H9 (cell line): ENCODE data around the gene ROBO3. TPM values are rescaled to one million over a fixed set of nuclear protein-coding genes. Genes with fewer than 3 reads are reported as not detected.

Experiments
- DNase-seq: peaks from one replicate; pipeline ENCODE4 v3.0.0-alpha.2; 2017
- H2AFZ ChIP-seq: one replicate; pipeline ENCODE4 v1.6.1; 2013; ENCODE audit warnings: mild to moderate bottlenecking, low read length, control low read depth, moderate library complexity
- H2AK5ac ChIP-seq: 2 replicates; pipeline ENCODE4 v1.6.1; 2013; ENCODE audit warnings: low read length, control low read depth, mixed read lengths; ENCODE audit not compliant: insufficient read length
- H2BK120ac ChIP-seq: one replicate; pipeline ENCODE4 v1.6.1; 2013; ENCODE audit warnings: low read depth, mild to moderate bottlenecking, low read length, control low read depth, inconsistent platforms; ENCODE audit not compliant: poor library complexity, severe bottlenecking
- H2BK12ac ChIP-seq: 2 replicates; pipeline ENCODE4 v1.6.1; 2013; ENCODE audit warnings: low read length, control low read depth, mixed read lengths, low read depth; ENCODE audit not compliant: insufficient read length
- H2BK15ac ChIP-seq: 2 replicates; pipeline ENCODE4 v1.6.1; 2013; ENCODE audit warnings: low read depth, low read length, control low read depth
- H2BK20ac ChIP-seq: one replicate; pipeline ENCODE4 v1.6.1; 2013; ENCODE audit warnings: low read depth, mild to moderate bottlenecking, low read length, control low read depth, inconsistent platforms; ENCODE audit not compliant: poor library complexity, severe bottlenecking
- H2BK5ac ChIP-seq: 2 replicates; pipeline ENCODE4 v1.6.1; 2013; ENCODE audit warnings: low read length, control low read depth, mixed read lengths; ENCODE audit not compliant: insufficient read length
- H3K14ac ChIP-seq: 2 replicates; pipeline ENCODE4 v1.6.1; 2013; ENCODE audit warnings: low read length, control low read depth; ENCODE audit not compliant: insufficient read depth
- H3K18ac ChIP-seq: 2 replicates; pipeline ENCODE4 v1.6.1; 2013; ENCODE audit warnings: low read depth, mild to moderate bottlenecking, mixed read lengths, low read length, control low read depth; ENCODE audit not compliant: insufficient read length
- H3K23ac ChIP-seq: 2 replicates; pipeline ENCODE4 v1.6.1; 2013; ENCODE audit warnings: low read length, control low read depth, mixed read lengths, low read depth; ENCODE audit not compliant: insufficient read length
- H3K23me2 ChIP-seq: 2 replicates; pipeline ENCODE4 v1.6.1; 2013; ENCODE audit warnings: low read depth, mild to moderate bottlenecking, mixed read lengths, low read length, control low read depth; ENCODE audit not compliant: insufficient read length, poor library complexity, severe bottlenecking
- H3K27ac ChIP-seq: 2 replicates; pipeline ENCODE4 v1.5.1; 2013; ENCODE audit warnings: low read length, control low read depth, mixed read lengths, low read depth; ENCODE audit not compliant: insufficient read length
- H3K27me3 ChIP-seq: 2 replicates; pipeline ENCODE4 v1.6.1; 2013; ENCODE audit warnings: low read length, control low read depth, inconsistent platforms; ENCODE audit not compliant: insufficient read depth
- H3K4ac ChIP-seq: 2 replicates; pipeline ENCODE4 v1.6.1; 2013; ENCODE audit warnings: low read depth, mild to moderate bottlenecking, control low read depth, inconsistent platforms, low read length, moderate library complexity
- H3K4me1 ChIP-seq: 2 replicates; pipeline ENCODE4 v1.6.1; 2013; ENCODE audit warnings: low read length, control low read depth, inconsistent platforms; ENCODE audit not compliant: insufficient read depth
- H3K4me2 ChIP-seq: 2 replicates; pipeline ENCODE4 v1.6.1; 2013; ENCODE audit warnings: low read length, control low read depth, mixed read lengths; ENCODE audit not compliant: insufficient read length, insufficient read depth
- H3K56ac ChIP-seq: 2 replicates; pipeline ENCODE4 v1.6.1; 2013; ENCODE audit warnings: low read depth, mild to moderate bottlenecking, mixed read lengths, low read length, control low read depth; ENCODE audit not compliant: insufficient read length
- H3K79me1 ChIP-seq: 2 replicates; pipeline ENCODE4 v1.6.1; 2013; ENCODE audit warnings: low read depth, mild to moderate bottlenecking, moderate library complexity, low read length, control low read depth, inconsistent platforms; ENCODE audit not compliant: insufficient read depth, poor library complexity, severe bottlenecking
- H3K79me2 ChIP-seq: 2 replicates; pipeline ENCODE4 v1.6.1; 2013; ENCODE audit warnings: low read length, control low read depth, inconsistent platforms; ENCODE audit not compliant: insufficient read depth
- H3K9ac ChIP-seq: 2 replicates; pipeline ENCODE4 v1.6.1; 2013; ENCODE audit warnings: low read length, control low read depth, mixed read lengths; ENCODE audit not compliant: insufficient read length; ENCODE audit errors: extremely low read depth
- H3K9me3 ChIP-seq: one replicate; pipeline ENCODE4 v1.6.1; 2013; ENCODE audit warnings: low read depth, low read length, inconsistent platforms; ENCODE audit not compliant: control insufficient read depth
- H3T11ph ChIP-seq: one replicate; pipeline ENCODE4 v1.6.1; 2013; ENCODE audit warnings: mild to moderate bottlenecking, low read length, control low read depth, inconsistent platforms
- H4K20me1 ChIP-seq: one replicate; pipeline ENCODE4 v1.6.1; 2013; ENCODE audit not compliant: control insufficient read depth, insufficient read length, insufficient read depth
- H4K5ac ChIP-seq: 2 replicates; pipeline ENCODE4 v1.6.1; 2013; ENCODE audit warnings: low read depth, mild to moderate bottlenecking, mixed read lengths, low read length, control low read depth; ENCODE audit not compliant: insufficient read length
- H4K8ac ChIP-seq: replicated peaks from 2 replicates; pipeline ENCODE4 v1.6.1; 2013; ENCODE audit warnings: low read length, control low read depth, mixed read lengths, low read depth; ENCODE audit not compliant: insufficient read length
- H4K91ac ChIP-seq: 2 replicates; pipeline ENCODE4 v1.6.1; 2013; ENCODE audit warnings: low read depth, mild to moderate bottlenecking, moderate library complexity, mixed read lengths, low read length, control low read depth; ENCODE audit not compliant: insufficient read length
- H3K27ac Mint-ChIP-seq, 3 experiments: 2 replicates in 2 of 3; 3 replicates in 1 of 3; pipeline ENCODE4 v1.8.0; 2020 to 2021; ENCODE audit warnings: mixed read lengths in 3 of 3, mild to moderate bottlenecking in 1 of 3, moderate library complexity in 1 of 3
- H3K27me3 Mint-ChIP-seq: 2 replicates; pipeline ENCODE4 v1.8.0; 2021; ENCODE audit warnings: low read depth, mild to moderate bottlenecking, moderate library complexity, mixed read lengths
- H3K36me3 Mint-ChIP-seq, 3 experiments: 2 replicates in 2 of 3; 3 replicates in 1 of 3; pipeline ENCODE4 v1.8.0; 2020 to 2021; ENCODE audit warnings: low read depth in 3 of 3, mixed read lengths in 3 of 3; ENCODE audit not compliant: insufficient read depth in 1 of 3
- H3K4me1 Mint-ChIP-seq, 2 experiments: 2 replicates each; pipeline ENCODE4 v1.8.0; 2020; ENCODE audit warnings: mixed read lengths in 2 of 2
- H3K4me3 Mint-ChIP-seq, 2 experiments: 2 replicates in 1 of 2; 3 replicates in 1 of 2; pipeline ENCODE4 v1.8.0; 2020 to 2021; ENCODE audit warnings: mild to moderate bottlenecking in 2 of 2, mixed read lengths in 2 of 2, moderate library complexity in 1 of 2
- H3K9me3 Mint-ChIP-seq, 2 experiments: 2 replicates in 1 of 2; 3 replicates in 1 of 2; pipeline ENCODE4 v1.8.0; 2020; ENCODE audit warnings: mild to moderate bottlenecking in 2 of 2, mixed read lengths in 2 of 2, moderate library complexity in 1 of 2
- CTCF ChIP-seq: fragments of 200-600 bp; sonication (generic); conservative IDR thresholded peaks from 3 replicates; pipeline ENCODE4 v1.8.0; 2021; ENCODE audit warnings: antibody characterized with exemption, mild to moderate bottlenecking
- WGBS: extraction: QIAGEN DNeasy Blood & Tissue Kit; methylation state at CpG from one replicate; pipeline ENCODE4 v1.1.7; 2013; ENCODE audit warnings: missing lambda C conversion rate, low lambda C conversion rate, mixed read lengths; ENCODE audit not compliant: insufficient read length; ENCODE audit errors: extremely low coverage; 5-methylcytosine and 5-hydroxymethylcytosine counted together
- total RNA-seq: library from RNA; stranded (reverse); gene quantifications from 2 replicates; pipeline ENCODE4 v1.2.1, GENCODE V29; 2021

Gene ROBO3
- total RNA-seq, 1 experiment from 2014 or later, result 12.6 TPM

- H3K56ac ChIP-seq, result no peak overlapping the region
- H3T11ph ChIP-seq, result no peak overlapping the region
- no peak overlapping the region for H4K91ac ChIP-seq
- H3K79me2 ChIP-seq, result no peaks in the 10 kb centered on the region
- no peaks in the 10 kb centered on the region for H3K79me1 ChIP-seq
- peaks cover 6% of the 10 kb centered on the region for H3K23me2 ChIP-seq
- WGBS, result no CpG with 5 or more reads among the region's 3 CpGs
- Mint-ChIP-seq H3K4me3 (no peak overlapping the region), H3K27me3 (peaks cover 10% of the 10 kb centered on the region), H3K4me1 (peaks cover 15 to 23% of the 10 kb centered on the region in 2 experiments), H3K36me3 (no peaks in the 10 kb centered on the region; a peak in 1 of 7 replicates), H3K27ac (no peak overlapping the region; a peak in 1 of 7 replicates), H3K9me3 (peaks cover 0 to 3% of the 10 kb centered on the region in 2 experiments; a peak in 1 of 5 replicates)
- H4K5ac ChIP-seq, result no peak overlapping the region
- no peak overlapping the region for H3K23ac ChIP-seq
- no peak overlapping the region for H3K4ac ChIP-seq
- H3K14ac ChIP-seq, result no peak overlapping the region
- H3K27me3 ChIP-seq, result no peaks in the 10 kb centered on the region
- H2AFZ ChIP-seq, result no peak overlapping the region
- no peak overlapping the region for H3K9ac ChIP-seq
- no peak overlapping the region for H3K18ac ChIP-seq
- H2BK12ac ChIP-seq, result no peak overlapping the region
- H2BK5ac ChIP-seq, result no peak overlapping the region
- H4K20me1 ChIP-seq, result no peaks in the 10 kb centered on the region
- no peaks in the 10 kb centered on the region for H3K9me3 ChIP-seq
- DNase-seq, result no peak
- H2BK20ac ChIP-seq, result no peak overlapping the region
- H2BK120ac ChIP-seq, result no peak overlapping the region
- no peak overlapping the region for H3K27ac ChIP-seq
- no peak overlapping the region for H2AK5ac ChIP-seq
- H3K4me1 ChIP-seq, result no peaks in the 10 kb centered on the region
- H4K8ac ChIP-seq, result no peak overlapping the region
- no peak overlapping the region for H3K4me2 ChIP-seq
- TF ChIP-seq CTCF, result no peak
- H2BK15ac ChIP-seq, result no peak overlapping the region
These were observed 15.7 kb downstream of the ROBO3 start for GRCh38 chr11:124880958-124881357.
